ENCODE results near the gene KIF26B. TPM values are rescaled to one million over a fixed set of nuclear protein-coding genes. Genes with fewer than 3 reads are reported as not detected.

The KIF26B gene
- total and polyA plus RNA-seq, 2 experiments from 2014 or later: 2.5 to 8.0 TPM

GRCh38 chr1:245361065-245361464 lies 206.3 kb downstream of the KIF26B start:
- Histone ChIP-seq H3F3A (ENCODE audit: insufficient read depth) (no peaks in the 10 kb centered on the region), H3K9ac (no peak overlapping the region), H3K9me2 (ENCODE audit: insufficient read depth) (no peaks in the 10 kb centered on the region), H3K79me2 (ENCODE audit: insufficient read depth) (no peaks in the 10 kb centered on the region), H3K36me3 (ENCODE audit: low read depth) (no peaks in the 10 kb centered on the region), H3K27me3 (replicated peaks; ENCODE audit: insufficient read depth) (no peaks in the 10 kb centered on the region), H4K20me1 (ENCODE audit: insufficient read depth) (no peaks in the 10 kb centered on the region), H3K27ac (no peak overlapping the region), H2AFZ (no peak overlapping the region), H3K4me2 (ENCODE audit: unreplicated experiment) (no peak overlapping the region), H3K9me3 (ENCODE audit: low read depth) (no peaks in the 10 kb centered on the region), H3K4me3 (no peak overlapping the region), H3K4me1 (ENCODE audit: insufficient read depth) (no peaks in the 10 kb centered on the region)
- TF ChIP-seq EZH2phosphoT487 (IDR thresholded peaks at IDR 0.05; ENCODE audit: insufficient read depth, low read depth): no peak
- TF ChIP-seq EZH2 (IDR thresholded peaks at IDR 0.05; ENCODE audit: insufficient read depth, poor library complexity, severe bottlenecking): no peak
- no peak for DNase-seq
- 62 to 64% methylated on average over 11 of the region's 11 CpGs for WGBS, 2 experiments (ENCODE audit: low coverage in 1 of 2, low lambda C conversion rate in 2 of 2, missing lambda C conversion rate in 2 of 2)
- in situ Hi-C loops (cut with MboI): no loop called here

DNA sequence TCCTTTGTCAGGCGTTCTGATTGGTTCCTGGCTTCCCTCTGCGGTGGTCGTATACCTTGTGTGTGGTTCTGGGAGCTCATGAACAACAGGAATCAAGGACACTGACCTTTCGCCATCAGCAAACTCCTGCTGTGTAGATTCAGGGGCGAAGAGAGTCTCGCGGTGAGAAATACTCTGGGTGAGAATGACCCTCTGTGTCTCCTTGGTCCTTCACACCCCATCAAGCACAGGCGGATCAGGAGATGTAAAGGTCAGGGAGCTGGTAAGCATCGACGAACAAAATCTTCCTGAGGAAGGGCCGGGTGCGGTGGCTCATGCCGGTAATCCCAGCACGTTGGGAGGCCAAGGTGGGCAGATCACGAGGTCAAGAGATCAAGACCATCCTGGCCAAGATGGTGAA lies 207.2 kb downstream of the KIF26B start:
- H3K4me1 ChIP-seq (ENCODE audit: insufficient read depth): no peaks in the 10 kb centered on the region
- H3K9ac ChIP-seq: no peak overlapping the region
- no peaks in the 10 kb centered on the region for H4K20me1 ChIP-seq (ENCODE audit: insufficient read depth)
- no peak for TF ChIP-seq EZH2 (IDR thresholded peaks at IDR 0.05; ENCODE audit: insufficient read depth, poor library complexity, severe bottlenecking)
- no peak for TF ChIP-seq EZH2phosphoT487 (IDR thresholded peaks at IDR 0.05; ENCODE audit: insufficient read depth, low read depth)
- 73 to 80% methylated on average over 13 to 15 of the region's 15 CpGs for WGBS, 2 experiments (ENCODE audit: low coverage in 1 of 2, low lambda C conversion rate in 2 of 2, missing lambda C conversion rate in 2 of 2)
- H3K4me2 ChIP-seq (ENCODE audit: unreplicated experiment): no peak overlapping the region
- H3K9me3 ChIP-seq (ENCODE audit: low read depth): no peaks in the 10 kb centered on the region
- no peaks in the 10 kb centered on the region for H3F3A ChIP-seq (ENCODE audit: insufficient read depth)
- no peaks in the 10 kb centered on the region for H3K79me2 ChIP-seq (ENCODE audit: insufficient read depth)
- H3K36me3 ChIP-seq (ENCODE audit: low read depth): no peaks in the 10 kb centered on the region
- no peak overlapping the region for H3K27ac ChIP-seq
- H3K4me3 ChIP-seq: no peak overlapping the region
- no peak overlapping the region for H2AFZ ChIP-seq
- no peaks in the 10 kb centered on the region for H3K27me3 ChIP-seq (replicated peaks; ENCODE audit: insufficient read depth)
- in situ Hi-C loops (cut with MboI): no loop called here
- H3K9me2 ChIP-seq (ENCODE audit: insufficient read depth): no peaks in the 10 kb centered on the region
- no peak for DNase-seq

DNA sequence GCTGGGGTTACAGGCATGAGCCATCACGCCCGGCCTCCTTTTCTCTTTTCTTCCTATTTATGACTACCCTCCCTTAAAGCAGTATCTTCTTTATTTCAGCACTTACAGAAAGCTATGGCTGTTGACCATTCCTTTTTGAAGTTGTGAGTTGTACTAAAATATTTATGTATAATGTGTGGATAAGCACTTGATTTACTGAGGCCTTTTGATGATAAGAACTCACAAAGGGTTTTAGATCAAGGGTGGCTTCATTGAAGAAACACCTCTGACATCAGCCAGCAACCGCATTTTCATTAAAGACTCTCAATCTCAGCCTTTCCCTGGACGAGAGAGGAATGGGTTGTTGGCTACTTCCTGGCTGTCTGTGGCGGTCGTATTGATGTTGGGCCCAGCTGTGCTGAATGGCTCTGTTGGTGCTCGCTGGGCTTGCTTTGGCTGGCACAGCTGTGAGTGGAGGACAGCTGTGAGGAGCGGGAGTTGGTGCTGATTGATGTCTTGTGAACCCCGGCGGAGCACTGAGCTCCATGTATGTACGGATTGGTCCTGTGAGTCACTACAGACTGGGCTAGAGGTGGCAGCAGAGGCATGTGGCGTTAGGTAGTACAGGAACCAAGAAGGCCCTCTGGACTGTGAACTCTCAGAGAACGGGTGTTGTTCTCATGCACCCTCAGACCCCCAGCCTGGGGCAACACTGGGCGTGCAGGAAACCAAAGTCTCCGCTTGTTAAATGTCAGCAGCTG lies 208.8 kb downstream of the KIF26B start:
- in situ Hi-C loops (cut with MboI): no loop called here

GRCh38 chr1:245365095-245366020 lies 210.6 kb downstream of the KIF26B start:
- 62% methylated on average over 21 of the region's 21 CpGs for WGBS, 2 experiments (ENCODE audit: low coverage in 1 of 2, low lambda C conversion rate in 2 of 2, missing lambda C conversion rate in 2 of 2)
- no peak overlapping the region for H3K9ac ChIP-seq
- in situ Hi-C loops (cut with MboI): no loop called here
- no peak for DNase-seq
- H3K4me3 ChIP-seq: no peak overlapping the region
- H3K27me3 ChIP-seq (replicated peaks; ENCODE audit: insufficient read depth): no peaks in the 10 kb centered on the region
- no peaks in the 10 kb centered on the region for H3K4me1 ChIP-seq (ENCODE audit: insufficient read depth)
- H4K20me1 ChIP-seq (ENCODE audit: insufficient read depth): no peaks in the 10 kb centered on the region
- no peaks in the 10 kb centered on the region for H3K79me2 ChIP-seq (ENCODE audit: insufficient read depth)
- H3K36me3 ChIP-seq (ENCODE audit: low read depth): no peaks in the 10 kb centered on the region
- H2AFZ ChIP-seq: no peak overlapping the region
- H3F3A ChIP-seq (ENCODE audit: insufficient read depth): no peaks in the 10 kb centered on the region
- H3K4me2 ChIP-seq (ENCODE audit: unreplicated experiment): no peak overlapping the region
- TF ChIP-seq EZH2 (IDR thresholded peaks at IDR 0.05; ENCODE audit: insufficient read depth, poor library complexity, severe bottlenecking) (no peak), EZH2phosphoT487 (IDR thresholded peaks at IDR 0.05; ENCODE audit: insufficient read depth, low read depth) (no peak)
- no peaks in the 10 kb centered on the region for H3K9me3 ChIP-seq (ENCODE audit: low read depth)
- no peaks in the 10 kb centered on the region for H3K9me2 ChIP-seq (ENCODE audit: insufficient read depth)
- H3K27ac ChIP-seq: no peak overlapping the region

More for the DNA sequence above, 208.8 kb downstream of the KIF26B start:
- Histone ChIP-seq H3K9me2 (ENCODE audit: insufficient read depth) (no peaks in the 10 kb centered on the region), H3K9ac (no peak overlapping the region), H4K20me1 (ENCODE audit: insufficient read depth) (no peaks in the 10 kb centered on the region), H3K27me3 (replicated peaks; ENCODE audit: insufficient read depth) (no peaks in the 10 kb centered on the region), H3K79me2 (ENCODE audit: insufficient read depth) (no peaks in the 10 kb centered on the region), H3K4me1 (ENCODE audit: insufficient read depth) (no peaks in the 10 kb centered on the region), H3K4me3 (no peak overlapping the region), H3K4me2 (ENCODE audit: unreplicated experiment) (no peak overlapping the region), H3F3A (ENCODE audit: insufficient read depth) (no peaks in the 10 kb centered on the region), H3K36me3 (ENCODE audit: low read depth) (no peaks in the 10 kb centered on the region), H3K27ac (no peak overlapping the region), H3K9me3 (ENCODE audit: low read depth) (no peaks in the 10 kb centered on the region), H2AFZ (no peak overlapping the region)
- DNase-seq: no peak
- WGBS, 2 experiments (ENCODE audit: low coverage in 1 of 2, low lambda C conversion rate in 2 of 2, missing lambda C conversion rate in 2 of 2): 70 to 72% methylated on average over 15 of the region's 15 CpGs
- TF ChIP-seq EZH2phosphoT487 (IDR thresholded peaks at IDR 0.05; ENCODE audit: insufficient read depth, low read depth): no peak
- no peak for TF ChIP-seq EZH2 (IDR thresholded peaks at IDR 0.05; ENCODE audit: insufficient read depth, poor library complexity, severe bottlenecking)

Data from GM23248 (cell line).